ENCODE results near the gene TMEM221.

The TMEM221 gene

GRCh38 chr19:17473041-17473440, 24.6 kb upstream of the TMEM221 start:
- DNase-seq (ENCODE audit: low spot score): no peak

- no peak for DNase-seq (ENCODE audit: low spot score)
Measured at GRCh38 chr19:17471410-17472125, 23.1 kb upstream of the TMEM221 start.

GRCh38 chr19:17470068-17470841, 21.8 kb upstream of the TMEM221 start, which contains the start of gene SLC27A1:
Gene SLC27A1 (plus strand): TSS chr19:17470524. CDS start chr19:17470541, 17 bp downstream.
- peak; percentile 99 for DNase-seq (ENCODE audit: low spot score)

DNA sequence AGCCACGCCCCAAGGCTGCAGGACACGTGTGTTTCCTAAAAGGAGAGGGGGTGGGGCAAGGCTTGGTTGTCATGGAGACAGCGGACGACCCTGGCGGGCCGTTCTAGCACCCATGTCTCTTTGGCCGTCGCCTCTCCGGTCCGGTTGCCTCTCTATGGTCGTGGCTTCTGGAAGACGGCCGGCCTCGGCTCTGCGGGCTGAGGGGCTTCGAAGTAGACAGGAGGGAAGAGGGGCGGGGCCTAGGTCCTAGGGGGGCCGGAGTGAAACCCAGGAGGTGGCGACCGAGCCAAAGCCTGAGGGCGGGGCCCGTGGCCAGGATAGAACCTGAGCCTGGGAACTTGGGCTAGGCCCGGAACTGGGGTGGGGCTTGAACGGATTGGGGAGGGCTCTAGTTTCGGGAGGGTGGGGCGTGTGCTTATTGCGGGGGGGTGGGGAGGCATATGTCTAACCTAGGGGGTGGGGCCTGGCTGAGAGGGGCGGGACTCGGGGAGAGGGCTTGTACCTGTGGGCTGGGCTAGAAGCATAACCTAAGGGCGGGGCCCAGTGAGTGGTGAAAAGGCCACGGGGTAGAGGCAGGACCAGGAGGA, 21.1 kb upstream of the TMEM221 start:
- DNase-seq (ENCODE audit: low spot score): peak; percentile 86

DNA sequence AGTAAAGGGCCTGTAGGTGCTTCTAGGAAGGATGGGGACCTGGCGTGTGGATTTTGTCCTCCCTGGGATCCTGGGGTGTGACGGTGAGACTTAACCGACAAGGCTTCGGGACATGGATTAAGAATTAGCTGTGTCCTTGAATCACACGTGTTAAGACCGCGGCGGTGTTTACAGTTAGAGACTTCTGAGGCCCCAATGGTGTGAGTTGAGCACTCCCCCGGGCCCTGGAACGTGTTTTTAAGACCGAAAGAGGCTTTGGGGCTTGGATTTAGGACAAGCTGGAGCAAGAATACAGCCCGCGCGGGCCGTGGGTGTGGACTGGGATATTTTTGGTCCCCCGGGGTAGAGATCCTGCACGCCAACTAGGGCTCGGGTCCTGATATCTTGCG, 20.6 kb upstream of the TMEM221 start:
- no peak for DNase-seq (ENCODE audit: low spot score)

GRCh38 chr19:17468302-17469091, 20.0 kb upstream of the TMEM221 start:
- peak; percentile 72 for DNase-seq (ENCODE audit: low spot score)

DNA sequence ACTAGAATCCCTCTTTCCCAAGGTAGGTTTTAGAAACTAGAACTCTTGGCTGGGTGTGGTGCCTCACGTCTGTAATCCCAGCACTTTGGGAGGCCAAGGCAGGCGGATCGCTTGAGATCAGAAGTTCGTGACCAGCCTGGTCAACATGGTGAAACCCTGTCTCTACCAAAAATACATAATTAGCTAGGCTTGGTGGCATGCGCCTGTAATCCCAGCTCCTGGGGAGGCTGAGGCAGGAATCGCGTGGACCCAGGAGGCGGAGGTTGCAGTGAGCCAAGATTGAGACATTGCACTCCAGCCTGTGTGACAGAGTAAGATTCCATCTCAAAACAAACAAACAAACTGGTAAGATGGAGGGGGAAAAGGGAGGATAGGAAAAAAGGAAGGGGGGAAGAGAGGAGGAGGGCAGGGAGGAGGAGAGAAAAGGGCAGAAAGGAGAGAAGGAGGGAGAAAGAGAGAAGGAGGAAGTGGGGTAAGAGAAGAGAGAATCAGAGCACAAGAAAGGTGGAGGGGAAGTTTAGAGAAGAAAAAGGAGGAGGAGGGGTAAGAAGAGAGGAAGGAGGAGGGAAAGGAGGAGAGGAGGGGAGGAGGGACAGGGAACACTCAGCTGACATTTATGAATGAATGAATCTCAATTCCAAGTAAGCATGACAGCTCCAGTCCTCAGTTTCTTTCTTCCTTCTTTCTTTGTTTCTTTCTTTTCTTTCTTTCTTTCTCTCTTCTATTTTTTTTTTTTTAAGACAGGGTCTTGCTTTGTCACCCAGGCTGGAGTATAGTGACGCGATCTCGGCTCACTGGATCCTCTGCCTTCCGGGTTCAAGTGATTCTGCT, 19.2 kb upstream of the TMEM221 start:
- DNase-seq (ENCODE audit: low spot score): no peak

GRCh38 chr19:17466487-17466850, 18.0 kb upstream of the TMEM221 start:
- no peak for DNase-seq (ENCODE audit: low spot score)

DNA sequence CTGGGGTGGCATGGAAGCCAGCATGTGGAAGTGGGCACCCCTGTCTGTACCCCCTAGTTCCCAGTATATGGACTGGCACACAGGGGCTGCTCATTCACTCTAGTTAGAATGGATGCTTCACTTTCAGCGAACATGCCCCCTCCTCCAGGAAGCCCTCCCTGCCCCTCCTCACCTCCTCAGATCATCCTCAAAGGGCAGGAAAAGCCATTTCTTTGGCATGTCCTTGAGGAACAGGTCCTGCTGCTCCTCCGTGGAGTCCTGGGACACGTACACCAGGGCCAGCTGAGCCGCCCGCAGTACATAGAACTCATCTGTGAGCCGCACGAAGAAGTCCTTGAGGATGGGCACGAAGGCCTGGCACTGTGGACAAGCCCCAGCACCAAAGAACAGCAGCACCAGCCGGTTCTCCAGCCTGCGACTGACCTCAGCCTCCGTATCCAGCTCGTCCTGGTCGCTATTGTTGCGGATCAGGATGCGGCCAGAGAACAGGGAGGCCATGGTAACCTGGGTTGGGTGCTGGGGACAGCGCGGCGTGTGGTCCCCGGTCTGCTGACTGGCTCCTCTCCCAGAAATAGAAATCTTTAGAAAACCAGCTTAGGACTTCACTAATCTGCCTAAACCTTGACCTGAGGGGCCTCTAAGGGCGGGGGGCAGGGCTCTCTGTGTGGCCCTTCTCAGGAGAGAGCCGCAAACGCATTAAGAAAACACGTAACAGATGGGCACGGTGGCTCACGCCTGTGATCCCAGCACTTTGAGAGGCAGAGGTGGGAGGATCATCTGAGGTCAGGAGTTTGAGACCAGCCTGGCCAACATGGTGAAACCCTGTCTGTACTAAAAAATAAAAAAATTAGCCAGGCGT, 12.1 kb upstream of the TMEM221 start, which contains the start of gene NXNL1:
Gene NXNL1, minus strand, starts transcription at position 555 of the 859 bp plus-strand sequence. Its CDS starts 57 bp downstream, at position 498.
- no peak for DNase-seq (ENCODE audit: low spot score)

DNA sequence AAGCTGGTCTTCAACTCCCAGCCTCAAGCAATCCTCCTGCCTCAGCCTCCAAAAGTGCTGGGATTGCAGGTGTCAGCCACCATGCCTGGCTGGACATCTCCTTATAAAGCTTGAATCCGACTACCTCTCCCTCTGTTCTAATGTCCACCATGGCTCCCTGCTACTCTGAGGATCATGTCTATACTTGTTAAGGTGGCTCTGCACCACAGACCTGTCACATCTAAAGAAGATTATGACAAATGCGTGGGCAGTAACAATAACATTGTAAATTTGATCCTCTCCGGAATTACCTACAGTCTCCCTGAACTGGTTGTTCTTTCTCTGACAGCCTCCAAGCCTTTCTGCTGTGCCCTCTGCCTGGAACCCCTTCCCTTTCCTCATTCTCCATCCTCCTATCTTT, 10.5 kb upstream of the TMEM221 start:
- no peak for DNase-seq (ENCODE audit: low spot score)

GRCh38 chr19:17457616-17458015, 9.1 kb upstream of the TMEM221 start:
- no peak for DNase-seq (ENCODE audit: low spot score)

- DNase-seq (ENCODE audit: low spot score): no peak
Measured at GRCh38 chr19:17456127-17456526, 7.7 kb upstream of the TMEM221 start.

DNA sequence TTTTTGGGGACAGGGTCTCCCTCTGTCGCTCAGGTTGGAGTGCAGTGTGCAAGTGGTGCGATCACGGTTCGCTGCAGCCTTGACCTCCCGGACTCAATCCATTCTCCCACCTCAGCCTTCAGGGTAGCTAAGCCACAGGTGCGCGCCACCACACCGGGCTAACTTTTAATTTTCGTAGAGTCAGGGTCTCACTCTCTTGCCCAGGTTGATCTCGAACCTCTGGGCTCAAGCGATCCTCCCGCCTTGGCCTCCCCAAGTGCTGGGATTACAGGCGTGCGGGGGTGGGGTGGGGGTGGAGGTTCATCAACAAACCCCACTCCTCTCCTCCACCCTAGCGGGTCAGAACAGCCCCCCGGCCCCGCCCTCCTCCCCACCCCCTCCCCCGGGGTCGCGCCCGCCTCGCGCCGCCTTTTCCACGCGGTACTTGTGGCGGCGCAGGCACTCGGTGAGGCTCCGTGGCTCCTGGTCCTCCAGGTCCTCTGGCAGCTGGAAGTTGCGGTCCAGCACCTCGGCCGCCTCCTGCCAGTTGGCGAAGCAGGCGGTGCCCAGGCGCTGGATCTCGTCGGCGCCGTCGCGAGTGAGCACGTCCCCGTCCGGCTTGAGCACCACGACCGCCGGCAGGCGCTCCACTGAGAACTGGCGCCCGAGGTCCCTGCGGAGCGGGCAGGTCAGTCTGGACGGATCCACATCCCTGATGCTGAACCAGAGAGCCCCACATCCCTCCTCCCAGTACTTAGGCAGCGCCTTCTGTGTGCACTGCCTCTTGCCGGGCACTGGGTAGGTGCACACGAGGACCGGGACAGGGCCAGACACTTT, 7.0 kb upstream of the TMEM221 start:
- no peak for DNase-seq (ENCODE audit: low spot score)

- no peak for DNase-seq (ENCODE audit: low spot score)
Measured at GRCh38 chr19:17454576-17455071, 6.2 kb upstream of the TMEM221 start.

- no peak for DNase-seq (ENCODE audit: low spot score)
Measured at GRCh38 chr19:17451820-17452219, 3.4 kb upstream of the TMEM221 start.

- DNase-seq (ENCODE audit: low spot score): no peak
Measured at GRCh38 chr19:17450264-17451075, 2.0 kb upstream of the TMEM221 start.

DNA sequence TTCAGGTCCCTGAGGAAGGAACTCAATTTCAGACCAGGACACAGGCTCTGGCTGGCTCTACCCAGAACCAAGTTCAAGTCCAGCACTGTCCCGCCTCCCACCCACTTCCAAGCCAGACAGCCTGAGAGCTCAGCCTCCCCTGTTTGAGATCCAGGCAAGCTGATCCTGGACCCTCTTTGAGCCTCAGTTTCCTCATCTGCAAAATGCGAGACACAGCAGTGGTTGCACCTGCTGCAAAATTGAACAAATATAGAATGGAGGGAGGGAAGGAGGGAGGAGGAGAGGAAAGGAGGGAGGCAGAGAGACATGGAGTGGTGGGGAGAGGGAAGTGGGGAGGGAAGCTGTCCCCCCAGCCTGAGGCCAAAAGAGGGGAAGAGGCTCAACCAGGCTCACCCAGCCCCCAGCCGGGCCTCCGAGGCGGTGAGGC, 751 bp downstream of the TMEM221 start:
- DNase-seq (ENCODE audit: low spot score): no peak

DNA sequence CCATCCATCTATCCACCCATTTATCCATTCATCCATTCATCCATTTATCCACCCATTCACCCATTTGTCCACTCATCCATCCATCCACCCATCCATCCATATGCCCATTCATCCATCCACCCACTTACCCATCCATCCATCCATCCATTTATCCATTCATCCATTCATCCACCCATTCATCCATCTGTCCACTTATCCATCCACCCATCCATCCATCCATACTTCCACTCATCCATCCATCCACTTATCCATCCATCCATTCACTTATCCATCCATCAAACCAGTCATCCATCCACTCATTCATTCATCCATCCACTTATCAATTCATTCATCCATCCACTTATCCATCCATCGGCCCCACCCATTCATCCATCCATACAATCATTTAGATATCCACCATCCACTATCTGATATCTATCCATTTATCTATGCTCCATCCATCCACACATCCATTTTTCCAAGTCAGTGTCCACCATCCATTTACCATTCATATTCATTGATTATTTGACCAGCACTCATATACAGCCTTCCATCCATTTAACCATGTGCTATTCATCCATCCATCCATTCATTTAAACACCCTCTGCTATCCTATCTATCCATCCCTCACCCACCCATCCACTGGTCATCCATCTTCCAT, 2.8 kb downstream of the TMEM221 start:
- no peak for DNase-seq (ENCODE audit: low spot score)

All from Ammon's horn (tissue), 1 donor.